ENCODE measurements around the gene NPM1. TPM values are rescaled to one million over a fixed set of nuclear protein-coding genes. Genes with fewer than 3 reads are reported as not detected.
"Not testable (repeated sequence)": the region's sequence is repeated elsewhere in the genome, so short reads cannot be mapped to it uniquely, and the experiment has no call there.

NPM1 gene
- total RNA-seq, 2 experiments from 2014 or later = 993 to 1,002 TPM

- ATAC-seq (ENCODE audit: low read depth) (no peak), DNase-seq (no peak)
- Mint-ChIP-seq H3K36me3 (peaks cover 36% of the 10 kb centered on the region), H3K27me3 (no peaks in the 10 kb centered on the region), H3K27ac (no peak overlapping the region), H3K4me1 (peaks cover 17% of the 10 kb centered on the region), H3K9me3 (no peaks in the 10 kb centered on the region), H3K4me3 (no peak overlapping the region)
- POLR2A ChIA-PET = no interaction called here
Measured at GRCh38 chr5:171409164-171410136, 21.8 kb downstream of the NPM1 start.

GRCh38 chr5:171410181-171410580, 22.5 kb downstream of the NPM1 start:
- Mint-ChIP-seq H3K4me3 (no peak overlapping the region), H3K27me3 (no peaks in the 10 kb centered on the region), H3K27ac (no peak overlapping the region), H3K9me3 (no peaks in the 10 kb centered on the region), H3K4me1 (peaks cover 17% of the 10 kb centered on the region), H3K36me3 (peaks cover 36% of the 10 kb centered on the region)
- DNase-seq = no peak
- ATAC-seq (ENCODE audit: low read depth) = no peak
- POLR2A ChIA-PET = no interaction called here

GRCh38 chr5:171412186-171412585, 24.5 kb downstream of the NPM1 start:
- POLR2A ChIA-PET = no interaction called here
- H3K36me3 Mint-ChIP-seq = peaks cover 27% of the 10 kb centered on the region
- peaks cover 13% of the 10 kb centered on the region for H3K4me1 Mint-ChIP-seq
- H3K4me3 Mint-ChIP-seq = no peak overlapping the region
- DNase-seq (no peak), ATAC-seq (ENCODE audit: low read depth) (no peak)
- no peaks in the 10 kb centered on the region for H3K27me3 Mint-ChIP-seq
- no peaks in the 10 kb centered on the region for H3K9me3 Mint-ChIP-seq
- H3K27ac Mint-ChIP-seq = no peak overlapping the region

- peaks cover 7% of the 10 kb centered on the region for H3K4me1 Mint-ChIP-seq
- no peak overlapping the region for H3K27ac Mint-ChIP-seq
- DNase-seq = no peak
- no peak overlapping the region for H3K4me3 Mint-ChIP-seq
- H3K27me3 Mint-ChIP-seq = no peaks in the 10 kb centered on the region
- peaks cover 19% of the 10 kb centered on the region for H3K36me3 Mint-ChIP-seq
- POLR2A ChIA-PET = interaction anchor here (0.7 to 1.0 kb wide), 2 partner anchors 15 to 25 kb away, joined by 4 read pairs; partner anchors contain the start of gene NPM1
- no peak for ATAC-seq (ENCODE audit: low read depth)
- H3K9me3 Mint-ChIP-seq = no peaks in the 10 kb centered on the region
Measured at GRCh38 chr5:171413153-171413910, 25.7 kb downstream of the NPM1 start.

GRCh38 chr5:171413993-171414392, 26.3 kb downstream of the NPM1 start:
- peaks cover 19% of the 10 kb centered on the region for H3K36me3 Mint-ChIP-seq
- H3K4me1 Mint-ChIP-seq; DNase-seq; H3K27ac Mint-ChIP-seq; H3K4me3 Mint-ChIP-seq; H3K9me3 Mint-ChIP-seq; H3K27me3 Mint-ChIP-seq; ATAC-seq (ENCODE audit: low read depth): not testable (repeated sequence)
- POLR2A ChIA-PET = interaction anchor here (0.7 kb wide), 1 partner anchor 14 kb away, joined by 4 read pairs; no protein-coding TSS in a partner anchor

GRCh38 chr5:171415115-171415730, 27.6 kb downstream of the NPM1 start:
- DNase-seq (no peak), ATAC-seq (ENCODE audit: low read depth) (no peak)
- H3K9me3 Mint-ChIP-seq = no peaks in the 10 kb centered on the region
- H3K4me1 Mint-ChIP-seq = peaks cover 5% of the 10 kb centered on the region
- POLR2A ChIA-PET = interaction anchor here (0.7 to 1.1 kb wide), 2 partner anchors 15 to 27 kb away, joined by 3 read pairs; no protein-coding TSS in a partner anchor
- H3K27me3 Mint-ChIP-seq = peaks cover 2% of the 10 kb centered on the region
- H3K27ac Mint-ChIP-seq = no peak overlapping the region
- peaks cover 15% of the 10 kb centered on the region for H3K36me3 Mint-ChIP-seq
- H3K4me3 Mint-ChIP-seq = no peak overlapping the region

- POLR2A ChIA-PET = no interaction called here
- no peaks in the 10 kb centered on the region for H3K9me3 Mint-ChIP-seq
- H3K36me3 Mint-ChIP-seq = peaks cover 12% of the 10 kb centered on the region
- peaks cover 7% of the 10 kb centered on the region for H3K4me1 Mint-ChIP-seq
- H3K27ac Mint-ChIP-seq = no peak overlapping the region
- no peak overlapping the region for H3K4me3 Mint-ChIP-seq
- H3K27me3 Mint-ChIP-seq = peaks cover 11% of the 10 kb centered on the region
- ATAC-seq (ENCODE audit: low read depth) (no peak), DNase-seq (no peak)
Measured at GRCh38 chr5:171416160-171417049, 28.8 kb downstream of the NPM1 start.

- ATAC-seq (ENCODE audit: low read depth) (peak; percentile 57), DNase-seq (peak; percentile 75)
- POLR2A ChIA-PET = no interaction called here
- Mint-ChIP-seq H3K4me1 (peaks cover 4% of the 10 kb centered on the region), H3K9me3 (no peaks in the 10 kb centered on the region), H3K36me3 (peaks cover 2% of the 10 kb centered on the region), H3K27ac (no peak overlapping the region), H3K4me3 (peak overlapping the region; percentile 78), H3K27me3 (peaks cover 20% of the 10 kb centered on the region)
Measured at GRCh38 chr5:171418316-171418981, 30.8 kb downstream of the NPM1 start.

- H3K4me3 Mint-ChIP-seq = peak within 1 kb of the TSS; percentile 78
- no peak for DNase-seq
- POLR2A ChIA-PET = interaction anchor here (0.5 kb wide), 1 partner anchor 501 kb away, joined by 5 read pairs; no protein-coding TSS in a partner anchor
- peaks cover 20% of the 10 kb centered on the region for H3K27me3 Mint-ChIP-seq
- H3K9me3 Mint-ChIP-seq = no peaks in the 10 kb centered on the region
- no peak within 1 kb of the TSS for H3K27ac Mint-ChIP-seq
- peaks cover 1% of the 10 kb centered on the region for H3K36me3 Mint-ChIP-seq
- H3K4me1 Mint-ChIP-seq = peaks cover 4% of the 10 kb centered on the region
- ATAC-seq (ENCODE audit: low read depth) = peak; percentile 58
Measured at GRCh38 chr5:171418982-171419687, 31.5 kb downstream of the NPM1 start, which contains the start of gene FGF18. Gene FGF18, plus strand, starts transcription at chr5:171419647. Its CDS starts 553 bp downstream, at chr5:171420200.

GRCh38 chr5:171419688-171420430, 32.2 kb downstream of the NPM1 start:
- peak; percentile 61 for ATAC-seq (ENCODE audit: low read depth)
- Mint-ChIP-seq H3K36me3 (no peaks in the 10 kb centered on the region), H3K4me1 (peaks cover 4% of the 10 kb centered on the region), H3K4me3 (peak overlapping the region; percentile 78), H3K27me3 (peaks cover 20% of the 10 kb centered on the region), H3K9me3 (no peaks in the 10 kb centered on the region), H3K27ac (no peak overlapping the region)
- DNase-seq = peak; percentile 66
- POLR2A ChIA-PET = interaction anchor here (0.5 kb wide), 1 partner anchor 500 kb away, joined by 5 read pairs; no protein-coding TSS in a partner anchor
